Vagina (tissue), 2 donors: ENCODE results near the gene CTNNBL1. TPM values are rescaled to one million over a fixed set of nuclear protein-coding genes. Genes with fewer than 3 reads are reported as not detected.

Experiments
- DNase-seq, 2 donors: peaks; one replicate each; pipeline ENCODE4 v3.0.0-alpha.2; 2017; ENCODE audit errors: extremely low spot score in 2 of 2
- H3K27ac ChIP-seq: fragments of 200-600 bp; sonication (generic); one replicate; pipeline ENCODE4 v1.5.1; 2019
- H3K27me3 ChIP-seq: fragments of 200-600 bp; sonication (generic); one replicate; pipeline ENCODE4 v1.5.1; 2019
- H3K36me3 ChIP-seq, 2 donors: fragments of 200-600 bp; sonication (generic); one replicate each; pipeline ENCODE4 v1.5.1; 2017 to 2019
- H3K4me1 ChIP-seq: fragments of 200-600 bp; sonication (generic); one replicate; pipeline ENCODE4 v1.5.1; 2019
- H3K4me3 ChIP-seq, 2 donors: fragments of 200-600 bp; sonication (generic); 1 replicate in 1 of 2; 2 replicates in 1 of 2; pipeline ENCODE4 v1.5.1; 2016 to 2019
- H3K9me3 ChIP-seq: fragments of 200-600 bp; sonication (generic); one replicate; pipeline ENCODE4 v1.5.1; 2019
- POLR2A ChIP-seq, 2 donors: fragments of 450-650 bp; IDR thresholded peaks; one replicate each; pipeline ENCODE4 v1.6.1; 2017; ENCODE audit warnings: antibody characterized with exemption in 2 of 2, mild to moderate bottlenecking in 2 of 2, moderate library complexity in 2 of 2
- POLR2AphosphoS5 ChIP-seq, 2 donors: sonication (generic); formaldehyde crosslinking; IDR thresholded peaks; one replicate each; pipeline ENCODE4 v1.9.0; 2017; ENCODE audit warnings: antibody characterized with exemption in 2 of 2, mild to moderate bottlenecking in 2 of 2, low read depth in 1 of 2; ENCODE audit not compliant: insufficient read depth in 1 of 2
- intact Hi-C: fragments of 100-400 bp; cut with DNase I; formaldehyde crosslinking; loops from one replicate; pipeline ENCODE4 v1.15.1; 2023
- total RNA-seq: library from RNA; depleted of rRNA; stranded (reverse); fragments of >200 nt; gene quantifications from one replicate; pipeline ENCODE4 v1.2.3, GENCODE V29; 2016
- TF ChIP-seq, protein P1 (sequence below), 3 experiments: fragments of 450-650 bp in 2 of 3; fragments of 200-600 bp in 1 of 3; sonication (generic) in 1 of 3; IDR thresholded peaks; one replicate each; pipeline ENCODE4 v1.5.1; 2017 to 2019; ENCODE audit warnings: antibody characterized with exemption in 3 of 3, mild to moderate bottlenecking in 2 of 3, moderate library complexity in 2 of 3

Gene CTNNBL1
- total RNA-seq, 1 donor from 2014 or later: 40.3 TPM

DNA sequence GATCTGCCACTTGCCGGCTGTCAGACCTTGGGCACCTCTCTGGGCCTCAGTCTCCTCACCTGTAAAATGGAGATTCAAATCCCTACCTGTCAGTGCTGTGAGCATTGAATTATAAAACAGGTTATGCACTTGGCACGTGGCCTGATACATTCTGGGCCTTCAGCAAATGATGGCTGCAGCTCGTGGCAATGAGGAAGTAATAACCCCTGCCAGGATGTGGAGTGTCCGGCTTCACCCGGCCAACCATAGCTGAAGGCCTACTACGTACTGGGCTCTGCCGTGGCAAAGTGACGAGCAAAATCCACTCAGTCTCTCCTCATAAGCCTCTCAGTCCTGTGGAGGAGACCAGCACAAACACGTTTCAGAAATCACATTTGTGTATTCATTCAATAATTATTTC lies 198.2 kb downstream of the CTNNBL1 start:
- Histone ChIP-seq H3K4me3 (no peak overlapping the region), H3K27ac (no peak overlapping the region), H3K4me1 (no peaks in the 10 kb centered on the region), H3K9me3 (no peaks in the 10 kb centered on the region), H3K36me3 (no peaks in the 10 kb centered on the region), H3K27me3 (no peaks in the 10 kb centered on the region)
- intact Hi-C loops: no loop called here
- DNase-seq: no peak
- TF ChIP-seq, protein P1, sequence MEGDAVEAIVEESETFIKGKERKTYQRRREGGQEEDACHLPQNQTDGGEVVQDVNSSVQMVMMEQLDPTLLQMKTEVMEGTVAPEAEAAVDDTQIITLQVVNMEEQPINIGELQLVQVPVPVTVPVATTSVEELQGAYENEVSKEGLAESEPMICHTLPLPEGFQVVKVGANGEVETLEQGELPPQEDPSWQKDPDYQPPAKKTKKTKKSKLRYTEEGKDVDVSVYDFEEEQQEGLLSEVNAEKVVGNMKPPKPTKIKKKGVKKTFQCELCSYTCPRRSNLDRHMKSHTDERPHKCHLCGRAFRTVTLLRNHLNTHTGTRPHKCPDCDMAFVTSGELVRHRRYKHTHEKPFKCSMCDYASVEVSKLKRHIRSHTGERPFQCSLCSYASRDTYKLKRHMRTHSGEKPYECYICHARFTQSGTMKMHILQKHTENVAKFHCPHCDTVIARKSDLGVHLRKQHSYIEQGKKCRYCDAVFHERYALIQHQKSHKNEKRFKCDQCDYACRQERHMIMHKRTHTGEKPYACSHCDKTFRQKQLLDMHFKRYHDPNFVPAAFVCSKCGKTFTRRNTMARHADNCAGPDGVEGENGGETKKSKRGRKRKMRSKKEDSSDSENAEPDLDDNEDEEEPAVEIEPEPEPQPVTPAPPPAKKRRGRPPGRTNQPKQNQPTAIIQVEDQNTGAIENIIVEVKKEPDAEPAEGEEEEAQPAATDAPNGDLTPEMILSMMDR (IDR thresholded peaks at IDR 0.05): no peak
- TF ChIP-seq POLR2A (IDR thresholded peaks at IDR 0.05) (no peak), POLR2AphosphoS5 (IDR thresholded peaks at IDR 0.05; ENCODE audit: insufficient read depth in 1 of 2, low read depth in 1 of 2) (no peak)

DNA sequence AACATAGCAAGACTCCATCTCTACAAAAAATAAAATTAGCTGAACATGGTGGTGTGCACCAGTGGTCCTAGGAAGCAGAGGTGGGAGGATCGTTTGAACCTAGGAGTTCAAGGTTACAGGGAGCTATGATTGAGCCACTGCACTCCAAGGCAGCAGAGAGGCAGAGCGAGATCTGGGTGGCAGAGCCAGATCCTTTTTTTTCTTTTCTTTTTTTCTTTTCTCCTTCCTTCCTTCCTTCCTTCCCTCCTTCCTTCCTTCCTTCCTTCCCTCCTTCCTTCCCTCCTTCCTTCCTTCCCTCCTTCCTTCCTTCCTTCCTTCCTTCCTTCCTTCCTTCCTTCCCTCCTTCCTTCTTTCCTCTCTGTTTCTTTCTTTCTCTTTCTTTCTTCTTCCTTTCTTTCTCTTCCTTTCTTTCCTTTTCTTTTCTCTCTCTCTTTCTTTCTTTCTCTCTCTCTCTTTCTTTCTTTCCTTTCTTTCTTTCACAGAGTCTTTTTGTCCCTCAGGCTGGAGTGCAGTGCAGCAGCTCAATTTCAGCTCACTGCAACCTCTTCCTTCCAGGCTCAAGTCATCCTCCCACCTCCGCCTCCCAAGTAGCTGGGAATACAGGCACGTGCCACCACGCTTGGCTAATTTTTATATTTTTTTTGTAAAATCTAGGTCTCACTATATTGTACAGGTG lies 199.9 kb downstream of the CTNNBL1 start:
- TF ChIP-seq POLR2A (IDR thresholded peaks at IDR 0.05): no peak
- TF ChIP-seq, protein P1 (IDR thresholded peaks at IDR 0.05): no peak
- TF ChIP-seq POLR2AphosphoS5 (IDR thresholded peaks at IDR 0.05; ENCODE audit: insufficient read depth in 1 of 2, low read depth in 1 of 2): no peak
- Histone ChIP-seq H3K36me3 (no peaks in the 10 kb centered on the region), H3K27ac (no peak overlapping the region), H3K9me3 (no peaks in the 10 kb centered on the region), H3K4me1 (no peaks in the 10 kb centered on the region), H3K27me3 (no peaks in the 10 kb centered on the region), H3K4me3 (no peak overlapping the region)
- intact Hi-C loops: no loop called here
- no peak for DNase-seq

DNA sequence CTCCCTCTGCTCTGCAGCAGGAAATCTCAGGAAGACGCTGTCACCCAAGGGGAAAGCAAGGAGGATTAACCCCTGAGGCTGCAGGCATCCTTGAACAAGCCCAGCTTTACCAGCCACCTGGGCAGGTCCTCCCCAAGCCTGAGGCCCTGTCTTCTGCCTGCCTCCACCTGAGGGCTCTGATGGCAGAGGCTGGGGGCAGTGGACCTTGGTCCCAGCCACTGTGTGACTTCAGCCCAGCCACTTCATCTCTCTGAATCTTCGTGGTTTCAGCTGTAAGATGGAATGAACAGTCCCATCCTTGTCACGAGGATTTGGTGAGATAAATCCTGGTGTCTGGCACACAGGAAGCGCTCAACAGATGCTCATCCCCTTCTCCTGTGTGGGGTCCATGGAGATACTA lies 200.6 kb downstream of the CTNNBL1 start:
- TF ChIP-seq POLR2A (IDR thresholded peaks at IDR 0.05): no peak
- no peak for TF ChIP-seq POLR2AphosphoS5 (IDR thresholded peaks at IDR 0.05; ENCODE audit: insufficient read depth in 1 of 2, low read depth in 1 of 2)
- TF ChIP-seq, protein P1 (IDR thresholded peaks at IDR 0.05): no peak
- DNase-seq: no peak
- H3K4me3 ChIP-seq: no peak overlapping the region
- H3K27ac ChIP-seq: no peak overlapping the region
- intact Hi-C loops: no loop called here
- H3K4me1 ChIP-seq: no peaks in the 10 kb centered on the region
- H3K9me3 ChIP-seq: no peaks in the 10 kb centered on the region
- no peaks in the 10 kb centered on the region for H3K36me3 ChIP-seq
- H3K27me3 ChIP-seq: no peaks in the 10 kb centered on the region

DNA sequence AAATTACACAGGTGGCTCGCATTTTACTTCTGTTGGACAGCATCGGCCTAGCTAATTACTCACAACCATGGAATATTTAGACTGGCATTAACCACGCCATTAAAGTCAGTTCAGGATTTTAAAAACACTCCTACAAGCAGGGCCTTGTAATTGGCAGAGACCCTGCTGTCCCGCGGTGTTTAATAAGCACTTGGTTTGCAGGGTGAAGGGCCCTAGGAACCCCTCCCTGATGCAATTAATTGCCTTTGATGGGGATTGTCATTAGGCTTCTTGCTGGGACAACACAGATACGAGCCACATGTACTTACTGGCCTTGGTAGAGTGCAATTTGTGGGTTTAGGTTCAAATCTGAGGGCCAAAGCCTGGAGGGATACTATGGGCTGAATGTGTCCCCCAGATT lies 201.3 kb downstream of the CTNNBL1 start:
- no peaks in the 10 kb centered on the region for H3K27me3 ChIP-seq
- intact Hi-C loops: no loop called here
- no peaks in the 10 kb centered on the region for H3K9me3 ChIP-seq
- no peak for TF ChIP-seq POLR2A (IDR thresholded peaks at IDR 0.05)
- no peak for TF ChIP-seq POLR2AphosphoS5 (IDR thresholded peaks at IDR 0.05; ENCODE audit: insufficient read depth in 1 of 2, low read depth in 1 of 2)
- no peaks in the 10 kb centered on the region for H3K36me3 ChIP-seq
- no peak for DNase-seq
- H3K4me1 ChIP-seq: no peaks in the 10 kb centered on the region
- H3K27ac ChIP-seq: no peak overlapping the region
- no peak overlapping the region for H3K4me3 ChIP-seq

DNA sequence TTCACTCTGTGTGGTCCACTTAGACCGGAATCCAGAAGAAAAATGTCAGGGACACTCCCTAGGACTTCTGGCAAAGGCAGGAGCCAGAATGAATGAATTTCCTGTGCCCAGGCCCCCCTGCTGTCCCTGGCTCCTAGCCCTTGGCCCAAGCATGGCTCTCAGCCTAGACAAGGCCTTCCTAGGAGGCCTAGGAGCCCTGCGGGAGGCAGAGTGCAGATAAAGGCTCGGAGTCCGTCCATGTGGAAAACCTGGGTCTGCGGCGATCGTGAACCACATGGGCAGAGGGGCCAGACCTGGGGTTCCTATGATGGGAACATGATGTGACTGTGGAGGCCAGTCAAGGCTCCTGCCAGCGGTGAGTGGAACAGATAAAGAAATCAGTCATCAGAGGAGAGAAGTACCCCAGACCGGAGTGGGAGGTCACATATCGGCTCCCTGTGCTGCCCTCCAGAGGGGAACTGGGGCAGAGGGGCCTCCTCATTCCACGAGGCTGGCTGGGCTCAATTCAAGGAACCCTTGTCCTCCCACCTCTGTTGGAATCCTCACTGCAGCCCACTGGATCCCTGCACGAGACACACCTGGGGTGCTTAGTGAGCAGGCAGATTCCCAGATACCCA lies 203.2 kb downstream of the CTNNBL1 start:
- Histone ChIP-seq H3K9me3 (no peaks in the 10 kb centered on the region), H3K36me3 (no peaks in the 10 kb centered on the region), H3K27me3 (no peaks in the 10 kb centered on the region), H3K4me3 (no peak overlapping the region), H3K27ac (no peak overlapping the region), H3K4me1 (no peaks in the 10 kb centered on the region)
- intact Hi-C loops: no loop called here
- TF ChIP-seq, protein P1 (IDR thresholded peaks at IDR 0.05): no peak
- TF ChIP-seq POLR2AphosphoS5 (IDR thresholded peaks at IDR 0.05; ENCODE audit: insufficient read depth in 1 of 2, low read depth in 1 of 2) (no peak), POLR2A (IDR thresholded peaks at IDR 0.05) (no peak)
- no peak for DNase-seq
